GM19372 (cell line): Measurements from ENCODE around the gene CHST15.

ENCODE experiments used
- ATAC-seq: cut with Tn5 transposase; IDR thresholded peaks from one replicate; pipeline ENCODE4 v1.9.1; 2021; ENCODE audit warnings: mild to moderate bottlenecking, low read depth, moderate library complexity; ENCODE audit not compliant: unreplicated experiment

Gene CHST15

GRCh38 chr10:124033887-124034218, 59.5 kb downstream of the CHST15 start:
- ATAC-seq = no peak

GRCh38 chr10:124032971-124033886, 60.2 kb downstream of the CHST15 start:
- no peak for ATAC-seq

- ATAC-seq = no peak
Measured at GRCh38 chr10:124032087-124032935, 61.1 kb downstream of the CHST15 start.

- no peak for ATAC-seq
Measured at GRCh38 chr10:124030492-124031110, 62.8 kb downstream of the CHST15 start.

- ATAC-seq = no peak
Measured at GRCh38 chr10:124030061-124030460, 63.3 kb downstream of the CHST15 start.

- ATAC-seq = no peak
Measured at GRCh38 chr10:124029559-124029958, 63.8 kb downstream of the CHST15 start.

- ATAC-seq = no peak
Measured at GRCh38 chr10:124028700-124029480, 64.5 kb downstream of the CHST15 start.

GRCh38 chr10:124027651-124028050, 65.7 kb downstream of the CHST15 start:
- ATAC-seq = no peak

GRCh38 chr10:124027031-124027611, 66.3 kb downstream of the CHST15 start:
- no peak for ATAC-seq

- ATAC-seq = no peak
Measured at GRCh38 chr10:124026589-124026939, 66.8 kb downstream of the CHST15 start.

GRCh38 chr10:124025660-124026588, 67.5 kb downstream of the CHST15 start:
- ATAC-seq = no peak

GRCh38 chr10:124025152-124025551, 68.2 kb downstream of the CHST15 start:
- ATAC-seq = no peak

GRCh38 chr10:124022066-124022465, 71.3 kb downstream of the CHST15 start:
- ATAC-seq = no peak

GRCh38 chr10:124020981-124021815, 72.2 kb downstream of the CHST15 start:
- ATAC-seq = no peak

- no peak for ATAC-seq
Measured at GRCh38 chr10:124019886-124020797, 73.3 kb downstream of the CHST15 start.

- no peak for ATAC-seq
Measured at GRCh38 chr10:124018886-124019525, 74.4 kb downstream of the CHST15 start.

GRCh38 chr10:124017729-124018128, 75.7 kb downstream of the CHST15 start:
- ATAC-seq = no peak
